Epithelial cell of prostate (primary cell): ENCODE data around the gene OAS1.
A peak's percentile ranks its signal among the peaks of the same experiment; 100 is the strongest.
"Not testable (repeated sequence)": the region's sequence is repeated elsewhere in the genome, so short reads cannot be mapped to it uniquely, and the experiment has no call there.

Source experiments
- DNase-seq: peaks from one replicate; pipeline ENCODE4 v3.0.0-alpha.2; 2011; ENCODE audit warnings: low read depth, low spot score
- H3K27ac ChIP-seq: fragments of 450-650 bp; 2 replicates; pipeline ENCODE4 v1.5.1; 2017; ENCODE audit warnings: mild to moderate bottlenecking

OAS1 gene

GRCh38 chr12:112898380-112898779, 8.4 kb upstream of the OAS1 start:
- H3K27ac ChIP-seq: no peak overlapping the region
- no peak for DNase-seq

GRCh38 chr12:112900298-112901145, 6.2 kb upstream of the OAS1 start:
- no peak for DNase-seq
- H3K27ac ChIP-seq: no peak overlapping the region

- DNase-seq: no peak
- H3K27ac ChIP-seq: no peak overlapping the region
These were observed 5.5 kb upstream of the OAS1 start for GRCh38 chr12:112901271-112901670.

GRCh38 chr12:112904571-112904970, 2.2 kb upstream of the OAS1 start:
- no peak for DNase-seq

GRCh38 chr12:112905451-112906089, 1.2 kb upstream of the OAS1 start:
- H3K27ac ChIP-seq: no peak overlapping the region
- no peak for DNase-seq

More at GRCh38 chr12:112904571-112904970, 2.2 kb upstream of the OAS1 start:
- no peak overlapping the region for H3K27ac ChIP-seq

GRCh38 chr12:112907415-112908157, 824 bp downstream of the OAS1 start:
- no peak for DNase-seq
- H3K27ac ChIP-seq: peak overlapping the region; percentile 53

GRCh38 chr12:112908548-112908947, 1.8 kb downstream of the OAS1 start:
- no peak for DNase-seq
- H3K27ac ChIP-seq: no peak overlapping the region

- no peak overlapping the region for H3K27ac ChIP-seq
- DNase-seq: no peak
These were observed 2.9 kb downstream of the OAS1 start for GRCh38 chr12:112909693-112910092.

- DNase-seq: no peak
These were observed 6.4 kb downstream of the OAS1 start for GRCh38 chr12:112913038-112913688.

GRCh38 chr12:112913888-112914287, 7.1 kb downstream of the OAS1 start:
- not testable (repeated sequence) for H3K27ac ChIP-seq, DNase-seq

More at GRCh38 chr12:112913038-112913688, 6.4 kb downstream of the OAS1 start:
- H3K27ac ChIP-seq: no peak overlapping the region

- H3K27ac ChIP-seq: no peak overlapping the region
- DNase-seq: peak; percentile 55
These were observed 9.5 kb downstream of the OAS1 start for GRCh38 chr12:112916270-112916669.

GRCh38 chr12:112919121-112919520, 12.4 kb downstream of the OAS1 start:
- no peak overlapping the region for H3K27ac ChIP-seq
- DNase-seq: no peak

GRCh38 chr12:112924986-112925385, 18.2 kb downstream of the OAS1 start:
- H3K27ac ChIP-seq: no peak overlapping the region

GRCh38 chr12:112926416-112927033, 19.8 kb downstream of the OAS1 start:
- H3K27ac ChIP-seq: peak overlapping the region; percentile 31
- DNase-seq: not testable (repeated sequence)

More at GRCh38 chr12:112924986-112925385, 18.2 kb downstream of the OAS1 start:
- DNase-seq: no peak

- H3K27ac ChIP-seq: no peak overlapping the region
- DNase-seq: no peak
These were observed 20.7 kb downstream of the OAS1 start for GRCh38 chr12:112927475-112927874.

- no peak for DNase-seq
- H3K27ac ChIP-seq: no peak overlapping the region
These were observed 21.2 kb downstream of the OAS1 start for GRCh38 chr12:112927925-112928324.

GRCh38 chr12:112928978-112929377, 22.2 kb downstream of the OAS1 start:
- DNase-seq: no peak
- no peak overlapping the region for H3K27ac ChIP-seq

GRCh38 chr12:112929715-112930114, 23.0 kb downstream of the OAS1 start:
- no peak for DNase-seq
- H3K27ac ChIP-seq: no peak overlapping the region

GRCh38 chr12:112930350-112930749, 23.6 kb downstream of the OAS1 start:
- DNase-seq: no peak
- H3K27ac ChIP-seq: no peak overlapping the region
